Colonic mucosa (tissue), 4 donors: ENCODE data around the gene CFAP70. TPM values are rescaled to one million over a fixed set of nuclear protein-coding genes. Genes with fewer than 3 reads are reported as not detected.

Source experiments
- DNase-seq: peaks from one replicate; pipeline ENCODE4 v3.0.0-alpha.2; 2020
- H3K27ac ChIP-seq: fragments of 200-600 bp; one replicate; pipeline ENCODE4 v1.8.0; 2021
- H3K27me3 ChIP-seq: fragments of 200-600 bp; one replicate; pipeline ENCODE4 v1.8.0; 2021
- H3K36me3 ChIP-seq: fragments of 200-600 bp; one replicate; pipeline ENCODE4 v1.8.0; 2021
- H3K4me1 ChIP-seq: fragments of 200-600 bp; one replicate; pipeline ENCODE4 v1.8.0; 2021; ENCODE audit warnings: mild to moderate bottlenecking
- H3K4me3 ChIP-seq: fragments of 200-600 bp; one replicate; pipeline ENCODE4 v1.8.0; 2021
- H3K9ac ChIP-seq, 2 donors: one replicate each; pipeline ENCODE4 v1.7.0; 2013; ENCODE audit warnings: control low read depth in 2 of 2, low read depth in 2 of 2, low read length in 2 of 2
- H3K9me3 ChIP-seq: fragments of 200-600 bp; one replicate; pipeline ENCODE4 v1.8.0; 2021
- intact Hi-C: fragments of 100-400 bp; cut with DNase I; formaldehyde crosslinking; loops from one replicate; pipeline ENCODE4 v1.14.1; 2022
- total RNA-seq, 2 donors: library from RNA; stranded (reverse); fragmentation: NEBNext Ultra II Directional in 1 of 2; extraction: Animal tissue kit (Norgen Biotek cat#: 25700) in 1 of 2; gene quantifications; one replicate each; pipeline ENCODE4 v1.2.1, GENCODE V29; 2021
- TF ChIP-seq, protein P1 (sequence below): fragments of 200-600 bp; IDR thresholded peaks from one replicate; pipeline ENCODE4 v1.8.0; 2022; ENCODE audit warnings: antibody characterized with exemption, mild to moderate bottlenecking
- donor health status: healthy.
- donor health status: DM: no; HTN: no; CAD: no.
- donor health status: DM: no; HTN: no; CAD: no.

The CFAP70 gene
- total RNA-seq, 2 donors from 2014 or later: 0.64 to 0.72 TPM

GRCh38 chr10:73226663-73227062 is 132.0 kb downstream of the CFAP70 start:
- intact Hi-C loops: no loop called here
- TF ChIP-seq, protein P1, sequence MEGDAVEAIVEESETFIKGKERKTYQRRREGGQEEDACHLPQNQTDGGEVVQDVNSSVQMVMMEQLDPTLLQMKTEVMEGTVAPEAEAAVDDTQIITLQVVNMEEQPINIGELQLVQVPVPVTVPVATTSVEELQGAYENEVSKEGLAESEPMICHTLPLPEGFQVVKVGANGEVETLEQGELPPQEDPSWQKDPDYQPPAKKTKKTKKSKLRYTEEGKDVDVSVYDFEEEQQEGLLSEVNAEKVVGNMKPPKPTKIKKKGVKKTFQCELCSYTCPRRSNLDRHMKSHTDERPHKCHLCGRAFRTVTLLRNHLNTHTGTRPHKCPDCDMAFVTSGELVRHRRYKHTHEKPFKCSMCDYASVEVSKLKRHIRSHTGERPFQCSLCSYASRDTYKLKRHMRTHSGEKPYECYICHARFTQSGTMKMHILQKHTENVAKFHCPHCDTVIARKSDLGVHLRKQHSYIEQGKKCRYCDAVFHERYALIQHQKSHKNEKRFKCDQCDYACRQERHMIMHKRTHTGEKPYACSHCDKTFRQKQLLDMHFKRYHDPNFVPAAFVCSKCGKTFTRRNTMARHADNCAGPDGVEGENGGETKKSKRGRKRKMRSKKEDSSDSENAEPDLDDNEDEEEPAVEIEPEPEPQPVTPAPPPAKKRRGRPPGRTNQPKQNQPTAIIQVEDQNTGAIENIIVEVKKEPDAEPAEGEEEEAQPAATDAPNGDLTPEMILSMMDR: no peak
- Histone ChIP-seq H3K36me3 (no peaks in the 10 kb centered on the region), H3K27me3 (no peaks in the 10 kb centered on the region), H3K4me1 (no peaks in the 10 kb centered on the region), H3K9ac (no peak overlapping the region), H3K4me3 (no peak overlapping the region), H3K9me3 (no peaks in the 10 kb centered on the region), H3K27ac (no peak overlapping the region)
- no peak for DNase-seq

DNA sequence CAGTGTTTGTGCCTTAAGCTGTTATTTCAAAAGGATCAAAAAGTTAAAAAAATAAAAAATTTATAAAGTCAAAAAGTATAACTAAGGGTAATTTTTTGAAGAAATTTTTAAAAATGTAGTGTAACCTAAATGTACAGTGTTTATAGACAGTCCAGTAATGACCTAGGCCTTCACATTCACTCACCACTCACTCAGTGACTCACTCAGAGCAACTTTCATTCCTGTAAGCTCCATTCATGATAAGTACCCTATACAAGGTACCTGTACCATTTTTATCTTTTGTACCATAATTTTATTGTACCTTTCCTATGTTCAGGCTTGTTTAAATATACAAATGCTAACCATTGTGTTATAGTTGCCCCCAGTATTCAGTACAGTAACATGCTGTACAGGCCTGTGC is 133.1 kb downstream of the CFAP70 start:
- Histone ChIP-seq H3K36me3 (no peaks in the 10 kb centered on the region), H3K9me3 (no peaks in the 10 kb centered on the region), H3K9ac (no peak overlapping the region), H3K27me3 (no peaks in the 10 kb centered on the region), H3K4me3 (no peak overlapping the region), H3K4me1 (no peaks in the 10 kb centered on the region), H3K27ac (no peak overlapping the region)
- no peak for DNase-seq
- TF ChIP-seq, protein P1: no peak
- intact Hi-C loops: no loop called here

DNA sequence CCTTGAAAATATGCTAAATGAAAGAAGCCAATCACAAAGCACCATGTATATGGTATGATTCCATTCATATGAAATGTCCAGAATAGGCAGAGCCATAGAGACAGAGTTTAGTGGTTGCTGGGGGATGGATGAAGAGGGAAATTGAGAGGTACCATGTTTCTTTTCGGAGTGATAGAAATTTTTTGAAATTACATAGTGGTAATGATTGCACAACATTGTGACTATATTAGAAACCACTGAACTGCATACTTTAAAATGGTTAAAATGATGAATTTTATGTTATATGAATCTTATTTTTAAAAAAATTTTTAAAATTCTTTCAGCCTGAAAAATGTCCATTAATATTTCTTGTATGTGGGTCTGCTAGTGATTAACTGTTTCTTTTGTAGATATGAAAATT is 137.7 kb downstream of the CFAP70 start:
- Histone ChIP-seq H3K9ac (no peak overlapping the region), H3K27ac (no peak overlapping the region), H3K27me3 (no peaks in the 10 kb centered on the region), H3K4me1 (no peaks in the 10 kb centered on the region), H3K4me3 (no peak overlapping the region), H3K36me3 (no peaks in the 10 kb centered on the region), H3K9me3 (no peaks in the 10 kb centered on the region)
- DNase-seq: no peak
- intact Hi-C loops: no loop called here
- TF ChIP-seq, protein P1: no peak

DNA sequence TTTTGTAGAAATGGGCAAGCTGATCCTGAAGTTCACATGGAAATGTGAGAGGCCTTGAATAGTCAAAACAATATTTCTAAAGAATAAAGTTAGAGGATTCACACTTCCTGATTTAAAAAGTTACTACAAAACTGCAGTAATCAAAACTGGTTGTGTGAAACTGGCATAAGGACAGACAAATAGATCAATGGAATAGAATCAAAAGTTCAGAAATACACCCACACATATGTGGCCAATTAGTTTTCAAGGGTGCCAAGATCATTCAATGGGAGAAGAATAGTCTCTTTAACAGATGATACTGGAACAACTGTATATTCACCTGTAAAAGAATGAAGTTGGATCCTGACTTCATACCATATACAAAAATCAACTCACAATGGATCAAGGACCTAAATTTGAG is 139.3 kb downstream of the CFAP70 start:
- Histone ChIP-seq H3K9me3 (no peaks in the 10 kb centered on the region), H3K4me1 (no peaks in the 10 kb centered on the region), H3K36me3 (no peaks in the 10 kb centered on the region), H3K4me3 (no peak overlapping the region), H3K9ac (no peak overlapping the region), H3K27me3 (no peaks in the 10 kb centered on the region), H3K27ac (no peak overlapping the region)
- TF ChIP-seq, protein P1: no peak
- intact Hi-C loops: no loop called here
- no peak for DNase-seq

GRCh38 chr10:73218431-73219191 is 140.1 kb downstream of the CFAP70 start:
- DNase-seq: no peak
- TF ChIP-seq, protein P1: no peak
- H3K27me3 ChIP-seq: no peaks in the 10 kb centered on the region
- intact Hi-C loops: no loop called here
- H3K36me3 ChIP-seq: no peaks in the 10 kb centered on the region
- H3K9me3 ChIP-seq: no peaks in the 10 kb centered on the region
- no peak overlapping the region for H3K27ac ChIP-seq
- H3K4me1 ChIP-seq: no peaks in the 10 kb centered on the region
- H3K4me3 ChIP-seq: no peak overlapping the region
- no peak overlapping the region for H3K9ac ChIP-seq
